Sigmoid colon (tissue), 7 donors: ENCODE data around the gene CRYBB1. TPM values are rescaled to one million over a fixed set of nuclear protein-coding genes. Genes with fewer than 3 reads are reported as not detected.

Source experiments
- DNase-seq: peaks from one replicate; pipeline ENCODE4 v3.0.0-alpha.2; 2019
- H3K27ac ChIP-seq, 4 donors: fragments of 200-600 bp; sonication (generic); one replicate each; pipeline ENCODE4 v1.5.1; 2016 to 2019; ENCODE audit warnings: mild to moderate bottlenecking in 1 of 4
- H3K27me3 ChIP-seq, 3 donors: fragments of 200-600 bp; sonication (generic); one replicate each; pipeline ENCODE4 v1.5.1; 2019; ENCODE audit warnings: mild to moderate bottlenecking in 1 of 3
- H3K36me3 ChIP-seq, 4 donors: fragments of 200-600 bp; sonication (generic); one replicate each; pipeline ENCODE4 v1.5.1; 2016 to 2019
- H3K4me1 ChIP-seq, 4 donors: fragments of 200-600 bp; sonication (generic); one replicate each; pipeline ENCODE4 v1.5.1; 2017 to 2019
- H3K4me3 ChIP-seq, 4 donors: fragments of 200-600 bp; sonication (generic); one replicate each; pipeline ENCODE4 v1.5.1; 2017 to 2019; ENCODE audit warnings: mild to moderate bottlenecking in 2 of 4, moderate library complexity in 1 of 4
- H3K9me3 ChIP-seq, 4 donors: fragments of 200-600 bp in 3 of 4; sonication (generic) in 3 of 4; one replicate each; pipeline versions ENCODE4 v1.5.1 to v1.6.1; 2013 to 2019
- EP300 ChIP-seq, 4 donors: sonication (generic); formaldehyde crosslinking; IDR thresholded peaks; one replicate each; pipeline ENCODE4 v1.6.1; 2017; ENCODE audit warnings: antibody characterized with exemption in 4 of 4
- POLR2A ChIP-seq, 2 donors: fragments of 450-650 bp; IDR thresholded peaks; one replicate each; pipeline ENCODE4 v1.6.1; 2016; ENCODE audit warnings: antibody characterized with exemption in 2 of 2, mild to moderate bottlenecking in 2 of 2, moderate library complexity in 2 of 2
- POLR2AphosphoS5 ChIP-seq, 4 donors: sonication (generic); formaldehyde crosslinking; IDR thresholded peaks; one replicate each; pipeline ENCODE4 v1.6.1; 2017; ENCODE audit warnings: antibody characterized with exemption in 4 of 4
- WGBS, 2 donors: extraction: QIAGEN DNeasy Blood & Tissue Kit; methylation state at CpG; one replicate each; pipeline ENCODE4 v1.1.7; 2013; 5-methylcytosine and 5-hydroxymethylcytosine counted together
- intact Hi-C: fragments of 100-400 bp; cut with DNase I; formaldehyde crosslinking; loops from one replicate; pipeline ENCODE4 v1.15.1; 2023
- polyA plus RNA-seq, 3 donors: library from polyadenylated mRNA; stranded (reverse); fragments of 200-250 nt; gene quantifications; one replicate each; pipeline ENCODE4 v1.2.3, GENCODE V29; 2013
- total RNA-seq, 4 donors: library from RNA; depleted of rRNA; stranded (reverse); fragments of >200 nt; gene quantifications; one replicate each; pipeline ENCODE4 v1.1.0, GENCODE V29; 2016
- TF ChIP-seq, protein P1 (sequence below), 4 experiments: fragments of 450-650 bp in 3 of 4; fragments of 200-600 bp in 1 of 4; IDR thresholded peaks; one replicate each; pipeline ENCODE4 v1.5.1; 2016 to 2019; ENCODE audit warnings: antibody characterized with exemption in 4 of 4, mild to moderate bottlenecking in 3 of 4, moderate library complexity in 2 of 4
- donor health status: healthy with polysubstance abuse.
- donor health status: Bipolar disorder and iron deficiency.
- donor health status: healthy.

Gene CRYBB1
- total and polyA plus RNA-seq, 7 donors = 0.47 to 3.0 (median 1.3) TPM; not detected in 3

DNA sequence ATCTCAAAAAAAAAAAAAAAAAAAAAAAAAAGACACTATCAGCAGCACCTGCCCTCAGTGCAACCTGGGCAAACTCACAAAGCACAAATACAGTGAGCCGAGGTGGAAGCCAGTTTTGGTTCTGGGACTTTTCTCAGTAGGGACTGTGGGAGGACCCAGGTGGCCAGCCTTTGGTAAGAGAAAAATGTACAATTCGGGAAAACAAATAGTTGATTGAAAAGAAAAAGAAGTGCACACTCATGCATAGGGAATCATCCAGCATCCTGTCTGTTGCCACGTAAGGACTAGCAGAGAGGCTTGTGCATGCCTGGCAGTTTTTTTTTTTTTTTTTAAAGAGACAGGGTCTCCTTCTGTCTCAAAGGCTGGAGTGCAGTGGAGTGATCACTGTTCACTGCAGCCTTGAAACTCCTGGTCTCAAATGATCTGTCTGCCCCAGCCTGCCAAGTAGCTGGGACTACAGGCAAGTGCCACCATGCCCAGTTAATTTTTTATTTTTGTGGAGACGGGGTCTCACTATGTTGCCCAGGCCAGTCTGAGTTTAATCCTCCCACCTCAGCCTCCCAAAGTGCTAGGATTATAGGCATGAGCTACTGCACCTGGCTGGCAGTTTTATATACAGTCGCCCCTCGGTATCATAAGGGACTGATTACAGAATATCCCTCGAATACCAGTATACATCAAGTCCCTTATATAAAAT lies 64.6 kb downstream of the CRYBB1 start:
- intact Hi-C loops = no loop called here
- Histone ChIP-seq H3K9me3 (no peaks in the 10 kb centered on the region), H3K27ac (no peak overlapping the region), H3K27me3 (no peaks in the 10 kb centered on the region), H3K36me3 (no peaks in the 10 kb centered on the region), H3K4me1 (no peaks in the 10 kb centered on the region), H3K4me3 (no peak overlapping the region)
- 59 to 73% methylated on average over 7 of the region's 7 CpGs for WGBS, 2 donors
- DNase-seq = no peak
- no peak for TF ChIP-seq EP300 (IDR thresholded peaks at IDR 0.05)
- TF ChIP-seq POLR2A (IDR thresholded peaks at IDR 0.05) = no peak
- TF ChIP-seq, protein P1, sequence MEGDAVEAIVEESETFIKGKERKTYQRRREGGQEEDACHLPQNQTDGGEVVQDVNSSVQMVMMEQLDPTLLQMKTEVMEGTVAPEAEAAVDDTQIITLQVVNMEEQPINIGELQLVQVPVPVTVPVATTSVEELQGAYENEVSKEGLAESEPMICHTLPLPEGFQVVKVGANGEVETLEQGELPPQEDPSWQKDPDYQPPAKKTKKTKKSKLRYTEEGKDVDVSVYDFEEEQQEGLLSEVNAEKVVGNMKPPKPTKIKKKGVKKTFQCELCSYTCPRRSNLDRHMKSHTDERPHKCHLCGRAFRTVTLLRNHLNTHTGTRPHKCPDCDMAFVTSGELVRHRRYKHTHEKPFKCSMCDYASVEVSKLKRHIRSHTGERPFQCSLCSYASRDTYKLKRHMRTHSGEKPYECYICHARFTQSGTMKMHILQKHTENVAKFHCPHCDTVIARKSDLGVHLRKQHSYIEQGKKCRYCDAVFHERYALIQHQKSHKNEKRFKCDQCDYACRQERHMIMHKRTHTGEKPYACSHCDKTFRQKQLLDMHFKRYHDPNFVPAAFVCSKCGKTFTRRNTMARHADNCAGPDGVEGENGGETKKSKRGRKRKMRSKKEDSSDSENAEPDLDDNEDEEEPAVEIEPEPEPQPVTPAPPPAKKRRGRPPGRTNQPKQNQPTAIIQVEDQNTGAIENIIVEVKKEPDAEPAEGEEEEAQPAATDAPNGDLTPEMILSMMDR (IDR thresholded peaks at IDR 0.05) = no peak
- no peak for TF ChIP-seq POLR2AphosphoS5 (IDR thresholded peaks at IDR 0.05)

DNA sequence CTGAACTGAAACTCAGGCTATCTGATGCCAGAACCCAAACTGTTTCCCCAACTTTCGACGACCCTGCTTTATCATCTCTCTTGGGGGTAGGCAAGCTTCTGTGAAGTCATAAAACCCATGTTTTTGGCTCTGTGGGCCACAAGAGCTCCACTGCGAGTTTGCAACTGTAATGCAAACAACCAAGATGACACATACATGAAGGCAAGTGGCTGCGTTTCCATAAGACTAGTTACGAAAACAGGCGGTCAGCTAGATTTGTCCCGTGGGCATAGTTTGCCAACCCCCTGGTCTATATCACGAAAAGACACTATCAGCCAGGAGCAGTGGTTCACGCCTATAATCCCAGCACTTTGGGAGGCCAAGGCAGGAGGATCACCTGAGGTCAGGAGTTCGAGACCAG lies 65.4 kb downstream of the CRYBB1 start:
- no peaks in the 10 kb centered on the region for H3K9me3 ChIP-seq
- H3K27ac ChIP-seq = no peak overlapping the region
- TF ChIP-seq, protein P1 (IDR thresholded peaks at IDR 0.05) = no peak
- TF ChIP-seq EP300 (IDR thresholded peaks at IDR 0.05) = no peak
- no peak for TF ChIP-seq POLR2A (IDR thresholded peaks at IDR 0.05)
- TF ChIP-seq POLR2AphosphoS5 (IDR thresholded peaks at IDR 0.05) = no peak
- no peaks in the 10 kb centered on the region for H3K36me3 ChIP-seq
- no peaks in the 10 kb centered on the region for H3K27me3 ChIP-seq
- WGBS, 2 donors = 72 to 91% methylated on average over 10 of the region's 10 CpGs
- intact Hi-C loops = no loop called here
- H3K4me3 ChIP-seq = no peak overlapping the region
- H3K4me1 ChIP-seq = no peaks in the 10 kb centered on the region
- DNase-seq = no peak

DNA sequence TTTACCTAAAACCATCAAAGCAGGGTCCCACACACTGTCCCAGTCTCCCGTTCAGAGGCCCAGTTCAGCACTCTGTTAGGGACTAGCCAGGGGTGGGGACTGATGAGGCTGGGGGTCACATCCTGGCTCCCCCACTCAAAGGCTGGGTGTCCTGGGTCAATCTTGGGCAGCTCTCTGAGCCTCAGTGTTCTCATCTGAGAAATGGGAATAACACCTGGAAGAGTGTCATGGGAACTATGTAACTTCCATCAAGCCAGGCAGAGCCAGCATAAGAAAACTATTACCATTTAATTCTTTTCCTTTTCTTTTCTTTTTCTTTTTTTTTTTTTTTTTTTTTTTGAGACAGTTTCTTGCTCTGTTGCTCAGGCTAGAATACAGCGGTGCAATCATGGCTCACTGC lies 66.3 kb downstream of the CRYBB1 start:
- WGBS, 2 donors = 95 to 98% methylated on average over 2 of the region's 2 CpGs
- no peak overlapping the region for H3K4me3 ChIP-seq
- no peak for TF ChIP-seq EP300 (IDR thresholded peaks at IDR 0.05)
- no peaks in the 10 kb centered on the region for H3K9me3 ChIP-seq
- H3K36me3 ChIP-seq = no peaks in the 10 kb centered on the region
- H3K4me1 ChIP-seq = no peaks in the 10 kb centered on the region
- intact Hi-C loops = no loop called here
- no peak overlapping the region for H3K27ac ChIP-seq
- no peaks in the 10 kb centered on the region for H3K27me3 ChIP-seq
- DNase-seq = no peak

DNA sequence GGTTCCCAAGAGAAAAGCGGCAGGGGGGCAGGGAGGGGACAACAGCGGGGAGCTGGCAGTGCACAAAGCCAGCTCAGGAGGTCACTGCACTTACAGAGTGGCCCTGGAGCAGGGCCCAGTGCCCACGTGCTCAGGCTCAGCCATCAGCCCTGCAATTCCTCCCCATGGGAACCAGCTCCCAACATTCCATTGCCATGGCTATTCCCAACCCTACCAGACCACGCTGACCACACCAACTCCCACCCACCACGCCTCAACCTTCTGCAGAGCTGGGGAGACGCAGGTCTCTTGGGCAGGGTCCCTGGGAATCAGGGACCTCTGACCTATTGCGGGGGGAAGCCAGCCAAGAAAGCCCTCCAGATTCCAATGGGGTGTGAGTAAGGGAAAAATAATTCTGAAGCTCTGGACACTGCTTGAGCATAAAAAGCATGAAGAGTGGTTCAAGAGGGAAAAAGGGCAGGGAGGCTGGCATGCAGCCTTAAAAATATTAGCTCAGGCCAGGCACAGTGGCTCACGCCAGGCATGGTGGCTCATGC lies 67.3 kb downstream of the CRYBB1 start:
- TF ChIP-seq POLR2A (IDR thresholded peaks at IDR 0.05) (no peak), EP300 (IDR thresholded peaks at IDR 0.05) (no peak), POLR2AphosphoS5 (IDR thresholded peaks at IDR 0.05) (no peak)
- TF ChIP-seq, protein P1 (IDR thresholded peaks at IDR 0.05) = no peak
- no peaks in the 10 kb centered on the region for H3K27me3 ChIP-seq
- H3K36me3 ChIP-seq = no peaks in the 10 kb centered on the region
- 80 to 85% methylated on average over 8 of the region's 8 CpGs for WGBS, 2 donors
- no peak overlapping the region for H3K27ac ChIP-seq
- no peaks in the 10 kb centered on the region for H3K9me3 ChIP-seq
- intact Hi-C loops = no loop called here
- no peak overlapping the region for H3K4me3 ChIP-seq
- no peak for DNase-seq
- H3K4me1 ChIP-seq = no peaks in the 10 kb centered on the region

DNA sequence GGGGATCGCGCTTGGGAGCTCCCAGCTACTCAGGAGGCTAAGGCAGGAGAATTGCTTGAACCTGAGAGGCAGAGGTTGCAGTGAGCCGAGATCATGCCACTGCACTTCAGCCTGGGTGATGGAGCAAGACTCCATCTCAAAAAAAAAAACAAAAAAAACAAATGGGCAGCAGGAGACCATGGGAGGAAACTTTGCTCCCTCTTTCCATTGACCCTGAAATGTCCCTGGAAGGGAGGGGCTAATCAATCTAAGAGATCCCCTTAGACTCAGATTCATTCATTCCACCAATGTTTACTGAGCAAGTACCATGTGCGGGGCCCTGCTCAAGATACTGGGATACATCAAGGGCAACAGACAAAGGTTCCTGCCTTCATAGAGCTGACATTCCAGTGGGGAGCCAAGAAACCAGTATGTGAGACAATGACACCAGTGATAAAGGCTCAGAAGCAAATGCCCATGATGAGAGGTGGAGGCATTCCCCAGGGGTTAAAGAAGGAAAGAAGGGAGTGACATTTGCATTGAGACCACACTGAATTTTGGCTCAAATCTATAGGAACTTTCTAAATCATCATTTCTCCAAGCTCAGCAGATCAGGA lies 67.8 kb downstream of the CRYBB1 start:
- TF ChIP-seq POLR2A (IDR thresholded peaks at IDR 0.05) (no peak), EP300 (IDR thresholded peaks at IDR 0.05) (no peak), POLR2AphosphoS5 (IDR thresholded peaks at IDR 0.05) (no peak)
- TF ChIP-seq, protein P1 (IDR thresholded peaks at IDR 0.05) = no peak
- intact Hi-C loops = no loop called here
- Histone ChIP-seq H3K27me3 (no peaks in the 10 kb centered on the region), H3K27ac (no peak overlapping the region), H3K36me3 (no peaks in the 10 kb centered on the region), H3K9me3 (no peaks in the 10 kb centered on the region), H3K4me3 (no peak overlapping the region), H3K4me1 (no peaks in the 10 kb centered on the region)
- 95 to 98% methylated on average over 4 of the region's 4 CpGs for WGBS, 2 donors
- DNase-seq = no peak
